ENCODE results near the gene TBC1D22B.
A peak's percentile ranks its signal among the peaks of the same experiment; 100 is the strongest.

Gene TBC1D22B

GRCh38 chr6:37313723-37314486 is 56.3 kb downstream of the TBC1D22B start:
- TF ChIP-seq CTCF (IDR thresholded peaks at IDR 0.05; ENCODE audit: poor library complexity, severe bottlenecking): no peak
- no peaks in the 10 kb centered on the region for H3K4me1 ChIP-seq (ENCODE audit: insufficient read depth, poor library complexity, severe bottlenecking)
- peaks cover 62% of the 10 kb centered on the region for H3K36me3 ChIP-seq (ENCODE audit: low read depth)
- ATAC-seq (ENCODE audit: low read depth) (no peak), DNase-seq (ENCODE audit: low spot score) (no peak)
- H3K4me3 ChIP-seq (ENCODE audit: severe bottlenecking): no peak overlapping the region
- H3K9me3 ChIP-seq (ENCODE audit: severe bottlenecking): peaks cover 2% of the 10 kb centered on the region
- no peaks in the 10 kb centered on the region for H3K27me3 ChIP-seq (ENCODE audit: insufficient read depth, poor library complexity, severe bottlenecking)
- no peak overlapping the region for H3K27ac ChIP-seq (ENCODE audit: poor library complexity, severe bottlenecking)

- Histone ChIP-seq H3K36me3 (ENCODE audit: low read depth) (peaks cover 65% of the 10 kb centered on the region), H3K4me3 (ENCODE audit: severe bottlenecking) (no peak overlapping the region), H3K9me3 (ENCODE audit: severe bottlenecking) (peaks cover 2% of the 10 kb centered on the region), H3K27me3 (ENCODE audit: insufficient read depth, poor library complexity, severe bottlenecking) (no peaks in the 10 kb centered on the region), H3K4me1 (ENCODE audit: insufficient read depth, poor library complexity, severe bottlenecking) (no peaks in the 10 kb centered on the region), H3K27ac (ENCODE audit: poor library complexity, severe bottlenecking) (no peak overlapping the region)
- no peak for DNase-seq (ENCODE audit: low spot score)
- ATAC-seq (ENCODE audit: low read depth): peak; percentile 67; the same call in 2 of the 3 replicates
- TF ChIP-seq CTCF (IDR thresholded peaks at IDR 0.05; ENCODE audit: poor library complexity, severe bottlenecking): peak; percentile 74
Measured at GRCh38 chr6:37314487-37315156, 57.0 kb downstream of the TBC1D22B start.

- Histone ChIP-seq H3K4me1 (ENCODE audit: insufficient read depth, poor library complexity, severe bottlenecking) (no peaks in the 10 kb centered on the region), H3K27me3 (ENCODE audit: insufficient read depth, poor library complexity, severe bottlenecking) (no peaks in the 10 kb centered on the region), H3K27ac (ENCODE audit: poor library complexity, severe bottlenecking) (no peak overlapping the region), H3K4me3 (ENCODE audit: severe bottlenecking) (no peak overlapping the region), H3K36me3 (ENCODE audit: low read depth) (peaks cover 70% of the 10 kb centered on the region), H3K9me3 (ENCODE audit: severe bottlenecking) (peaks cover 2% of the 10 kb centered on the region)
- DNase-seq (ENCODE audit: low spot score): no peak
- ATAC-seq (ENCODE audit: low read depth): no peak
- TF ChIP-seq CTCF (IDR thresholded peaks at IDR 0.05; ENCODE audit: poor library complexity, severe bottlenecking): peak; percentile 35
Measured at GRCh38 chr6:37315157-37315515, 57.6 kb downstream of the TBC1D22B start.

GRCh38 chr6:37316071-37316470 is 58.5 kb downstream of the TBC1D22B start:
- no peak overlapping the region for H3K27ac ChIP-seq (ENCODE audit: poor library complexity, severe bottlenecking)

More at GRCh38 chr6:37316071-37316470, 58.5 kb downstream of the TBC1D22B start:
- no peak for ATAC-seq (ENCODE audit: low read depth)
- Histone ChIP-seq H3K36me3 (ENCODE audit: low read depth) (peaks cover 74% of the 10 kb centered on the region), H3K27me3 (ENCODE audit: insufficient read depth, poor library complexity, severe bottlenecking) (no peaks in the 10 kb centered on the region), H3K9me3 (ENCODE audit: severe bottlenecking) (peaks cover 2% of the 10 kb centered on the region), H3K4me1 (ENCODE audit: insufficient read depth, poor library complexity, severe bottlenecking) (no peaks in the 10 kb centered on the region), H3K4me3 (ENCODE audit: severe bottlenecking) (no peak overlapping the region)
- DNase-seq (ENCODE audit: low spot score): no peak
- no peak for TF ChIP-seq CTCF (IDR thresholded peaks at IDR 0.05; ENCODE audit: poor library complexity, severe bottlenecking)
